ENCODE results near the gene MSI1. TPM values are rescaled to one million over a fixed set of nuclear protein-coding genes. Genes with fewer than 3 reads are reported as not detected.

Gene MSI1
- polyA plus RNA-seq, 2 of the 4 experiments (the other 2 are of a cell fraction), result 0.72 to 1.9 TPM

DNA sequence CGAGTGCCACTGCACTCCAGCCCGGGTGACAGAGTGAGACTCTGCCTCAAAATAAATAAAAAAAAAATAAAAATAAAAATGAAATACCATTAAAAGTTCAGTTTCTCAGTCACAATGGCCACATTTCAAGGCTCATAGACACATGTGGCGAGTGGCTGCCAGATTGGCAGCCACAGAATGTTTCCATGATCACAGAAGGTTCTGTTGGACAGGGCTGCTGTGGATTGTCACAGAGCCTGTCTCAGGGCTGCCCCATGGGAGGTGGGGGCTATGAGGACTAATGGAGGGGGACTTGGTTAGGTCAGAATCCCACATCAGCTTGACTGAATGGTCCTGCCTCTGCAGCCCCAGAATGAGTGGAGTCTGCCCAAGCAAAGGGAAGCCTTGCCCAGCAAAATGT, 37.6 kb downstream of the MSI1 start:
- H3K4me1 ChIP-seq, result no peaks in the 10 kb centered on the region
- FAIRE-seq (no peak), ATAC-seq (no peak), DNase-seq (ENCODE audit: low read depth in 1 of 2, low spot score in 1 of 2) (no peak)
- H3K9me3 ChIP-seq, result peaks cover 3% of the 10 kb centered on the region; the same call in 2 of the 3 replicates
- no peak overlapping the region for H3K27ac ChIP-seq
- TF ChIP-seq EHMT2 (IDR thresholded peaks at IDR 0.05; ENCODE audit: low read depth), result no peak
- no peak for TF ChIP-seq HOXB13 (CRISPR knock-in tag; IDR thresholded peaks at IDR 0.05; ENCODE audit: low read depth)
- TF ChIP-seq BHLHE40 (IDR thresholded peaks at IDR 0.05; ENCODE audit: low read depth, low read length), result no peak
- TF ChIP-seq EHF (CRISPR knock-in tag; IDR thresholded peaks at IDR 0.05), result no peak
- no peak for TF ChIP-seq KDM1A (IDR thresholded peaks at IDR 0.05; ENCODE audit: low read depth)
- no peak for TF ChIP-seq CHD4 (IDR thresholded peaks at IDR 0.05; ENCODE audit: borderline replicate concordance)
- no peak for TF ChIP-seq NR3C1 (IDR thresholded peaks at IDR 0.05)
- no peak for TF ChIP-seq ELK1 (IDR thresholded peaks at IDR 0.05; ENCODE audit: low read depth, low read length)
- POLR2A ChIA-PET, result no interaction called here
- CTCF ChIA-PET, result interaction anchor here (1.6 to 1.7 kb wide), 4 partner anchors 14 to 100 kb away, joined by 4 to 7 read pairs (median 4); partner anchors contain the start of gene SIRT4
- WGBS (ENCODE audit: missing lambda C conversion rate), result 61% methylated on average over 3 of the region's 3 CpGs
- no peak overlapping the region for H3K4me3 ChIP-seq
- H3K4me2 ChIP-seq, result no peak overlapping the region

- no peak overlapping the region for H3K4me3 ChIP-seq
- no peak for FAIRE-seq
- ChIA-PET POLR2A (no interaction called here), CTCF (interaction anchor here (0.7 to 2.9 kb wide), 5 partner anchors 28 to 1171 kb away, joined by 3 to 13 read pairs (median 3); no protein-coding TSS in a partner anchor)
- no peaks in the 10 kb centered on the region for H3K4me1 ChIP-seq
- DNase-seq (ENCODE audit: low read depth in 1 of 2, low spot score in 1 of 2), result no peak
- ATAC-seq, result no peak
- no peaks in the 10 kb centered on the region for H3K9me3 ChIP-seq
- 78% methylated on average over 4 of the region's 4 CpGs for WGBS (ENCODE audit: missing lambda C conversion rate)
- H3K4me2 ChIP-seq, result no peak overlapping the region
- no peak overlapping the region for H3K27ac ChIP-seq
- TF ChIP-seq ESRRA (IDR thresholded peaks at IDR 0.05; ENCODE audit: borderline replicate concordance, low read length) (no peak), RFX5 (IDR thresholded peaks at IDR 0.05) (no peak), GATA3 (IDR thresholded peaks at IDR 0.05; ENCODE audit: borderline replicate concordance) (no peak), CTCF (IDR thresholded peaks at IDR 0.05) (no peak), HOXA7 (CRISPR knock-in tag; IDR thresholded peaks at IDR 0.05) (no peak), HDAC2 (IDR thresholded peaks at IDR 0.05) (no peak), ZSCAN20 (CRISPR knock-in tag; IDR thresholded peaks at IDR 0.05) (no peak), POLR2A (IDR thresholded peaks at IDR 0.05; ENCODE audit: low read length) (no peak), CHD4 (IDR thresholded peaks at IDR 0.05; ENCODE audit: borderline replicate concordance) (no peak), ATOH8 (CRISPR knock-in tag; IDR thresholded peaks at IDR 0.05; ENCODE audit: low read depth) (no peak)
- TF ChIP-seq, protein P1, sequence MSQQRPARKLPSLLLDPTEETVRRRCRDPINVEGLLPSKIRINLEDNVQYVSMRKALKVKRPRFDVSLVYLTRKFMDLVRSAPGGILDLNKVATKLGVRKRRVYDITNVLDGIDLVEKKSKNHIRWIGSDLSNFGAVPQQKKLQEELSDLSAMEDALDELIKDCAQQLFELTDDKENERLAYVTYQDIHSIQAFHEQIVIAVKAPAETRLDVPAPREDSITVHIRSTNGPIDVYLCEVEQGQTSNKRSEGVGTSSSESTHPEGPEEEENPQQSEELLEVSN (IDR thresholded peaks at IDR 0.05; ENCODE audit: borderline replicate concordance, low read depth), result no peak
- TF ChIP-seq, protein P2, sequence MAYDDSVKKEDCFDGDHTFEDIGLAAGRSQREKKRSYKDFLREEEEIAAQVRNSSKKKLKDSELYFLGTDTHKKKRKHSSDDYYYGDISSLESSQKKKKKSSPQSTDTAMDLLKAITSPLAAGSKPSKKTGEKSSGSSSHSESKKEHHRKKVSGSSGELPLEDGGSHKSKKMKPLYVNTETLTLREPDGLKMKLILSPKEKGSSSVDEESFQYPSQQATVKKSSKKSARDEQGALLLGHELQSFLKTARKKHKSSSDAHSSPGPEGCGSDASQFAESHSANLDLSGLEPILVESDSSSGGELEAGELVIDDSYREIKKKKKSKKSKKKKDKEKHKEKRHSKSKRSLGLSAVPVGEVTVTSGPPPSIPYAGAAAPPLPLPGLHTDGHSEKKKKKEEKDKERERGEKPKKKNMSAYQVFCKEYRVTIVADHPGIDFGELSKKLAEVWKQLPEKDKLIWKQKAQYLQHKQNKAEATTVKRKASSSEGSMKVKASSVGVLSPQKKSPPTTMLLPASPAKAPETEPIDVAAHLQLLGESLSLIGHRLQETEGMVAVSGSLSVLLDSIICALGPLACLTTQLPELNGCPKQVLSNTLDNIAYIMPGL (CRISPR knock-in tag; IDR thresholded peaks at IDR 0.05; ENCODE audit: borderline replicate concordance), result no peak
These were observed 40.7 kb downstream of the MSI1 start for GRCh38 chr12:120328228-120328627.

Measured in A549 (cell line).